ENCODE data around the gene ITGA4. TPM values are rescaled to one million over a fixed set of nuclear protein-coding genes. Genes with fewer than 3 reads are reported as not detected.
A peak's percentile ranks its signal among the peaks of the same experiment; 100 is the strongest.

Gene ITGA4
- total RNA-seq, 1 experiment from 2014 or later, result 28.8 TPM

GRCh38 chr2:181570833-181571661, 113.9 kb downstream of the ITGA4 start:
- no peak for DNase-seq (ENCODE audit: low read depth)

DNA sequence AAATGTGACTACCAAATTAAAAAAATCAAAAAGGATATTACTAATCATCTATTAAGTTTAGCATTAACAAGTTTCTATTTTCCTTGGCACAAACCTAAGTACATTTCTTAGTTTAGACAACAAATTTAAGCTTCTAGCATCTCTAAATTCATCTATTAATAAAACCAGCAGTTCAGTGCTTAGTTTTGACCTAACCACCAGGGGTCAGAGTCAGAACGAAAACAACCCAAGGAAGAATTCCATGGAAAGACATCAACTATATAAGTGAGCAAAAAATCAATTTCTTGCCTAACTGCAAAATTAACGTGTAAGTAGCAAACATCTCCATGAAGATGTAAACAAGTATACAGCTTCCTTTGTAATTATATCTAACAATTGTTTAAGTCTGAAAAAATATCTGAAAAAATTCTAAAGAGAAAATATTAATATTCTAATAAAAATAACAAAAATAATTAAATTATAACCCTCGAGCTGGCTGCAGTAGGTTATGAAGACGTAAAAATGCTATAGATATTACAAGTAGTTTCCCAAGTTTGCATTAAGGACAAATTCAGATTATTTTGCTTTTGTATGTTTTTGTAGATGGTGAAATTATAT, 116.1 kb downstream of the ITGA4 start:
- DNase-seq (ENCODE audit: low read depth), result peak; percentile 28

DNA sequence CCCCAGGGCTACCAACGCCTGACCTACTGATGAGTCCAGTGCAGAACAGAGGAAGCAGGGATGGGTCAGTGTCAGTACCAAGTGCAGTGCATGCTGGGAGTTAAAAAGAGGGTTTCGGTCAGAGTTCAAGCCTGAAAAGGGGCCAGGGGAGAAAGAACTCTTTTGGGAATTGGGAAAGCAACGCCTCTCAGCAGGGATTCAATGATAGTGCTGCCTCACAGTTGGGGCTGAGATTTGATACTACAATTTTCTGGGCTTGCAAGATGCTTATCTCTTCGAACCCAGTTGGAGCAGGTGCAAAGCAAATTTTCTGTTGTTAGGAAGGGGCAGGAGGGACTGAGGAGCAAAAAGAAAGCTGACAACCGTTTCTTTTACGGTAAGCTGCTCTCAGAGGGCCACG, 117.1 kb downstream of the ITGA4 start:
- no peak for DNase-seq (ENCODE audit: low read depth)

GRCh38 chr2:181575024-181575649, 118.0 kb downstream of the ITGA4 start:
- no peak for DNase-seq (ENCODE audit: low read depth)

- DNase-seq (ENCODE audit: low read depth), result no peak
Measured at GRCh38 chr2:181575650-181576025, 118.5 kb downstream of the ITGA4 start.

DNA sequence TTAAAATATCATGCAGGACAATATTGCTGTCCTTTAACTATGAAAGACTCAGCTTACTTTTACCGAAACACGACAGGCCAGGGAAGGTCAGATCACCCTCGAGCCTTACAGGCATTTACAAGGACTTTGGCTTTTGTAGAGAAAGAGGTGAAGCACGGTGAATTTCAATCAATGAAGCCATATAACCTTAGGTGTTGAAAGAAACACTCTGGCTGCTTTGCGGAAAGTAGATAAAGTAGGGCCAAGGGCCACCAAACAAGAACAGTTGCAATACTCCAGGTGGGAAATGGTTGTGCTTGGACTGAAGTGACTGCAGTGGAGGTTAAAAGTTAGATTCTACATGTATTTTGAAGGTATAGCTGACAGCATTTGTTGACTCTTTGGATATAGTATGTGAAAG, 119.2 kb downstream of the ITGA4 start:
- DNase-seq (ENCODE audit: low read depth), result no peak

DNA sequence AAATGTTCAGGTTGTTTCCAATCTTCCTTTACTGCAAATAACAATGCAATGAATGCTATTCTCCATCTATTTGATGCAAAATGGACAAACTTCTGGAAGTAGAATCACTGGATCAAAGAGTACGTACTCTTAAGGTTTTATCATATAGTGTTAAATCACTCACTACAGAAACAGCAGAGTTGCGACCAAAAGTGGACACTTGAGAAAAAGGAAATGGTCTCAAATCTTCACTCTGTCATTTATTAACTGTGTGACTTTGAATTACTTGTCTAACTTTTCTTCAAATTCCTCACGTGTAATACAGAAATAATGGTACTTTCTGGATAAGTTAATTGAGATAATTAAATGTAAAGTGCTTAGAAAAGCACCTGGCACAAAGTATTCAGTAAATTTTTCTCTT, 121.6 kb downstream of the ITGA4 start:
- no peak for DNase-seq (ENCODE audit: low read depth)

DNA sequence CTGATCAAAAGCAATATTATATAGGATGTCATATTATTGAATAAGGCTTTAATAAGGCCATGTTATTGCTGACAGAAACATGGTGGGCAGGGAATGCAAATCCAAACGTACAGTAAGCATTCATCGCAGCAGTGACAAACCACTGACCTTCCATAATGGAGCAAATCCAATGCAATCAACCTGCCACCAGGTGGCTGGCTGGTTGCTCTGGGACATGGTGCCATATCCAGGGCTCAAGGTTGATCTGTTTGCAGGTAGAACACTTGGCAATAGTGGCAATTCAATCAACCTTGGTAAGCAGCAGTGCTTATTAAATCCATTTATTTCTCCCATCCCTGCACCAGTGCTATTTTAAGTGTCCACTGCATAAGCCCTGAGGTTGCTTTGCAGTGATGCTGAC, 124.3 kb downstream of the ITGA4 start:
- no peak for DNase-seq (ENCODE audit: low read depth)

DNA sequence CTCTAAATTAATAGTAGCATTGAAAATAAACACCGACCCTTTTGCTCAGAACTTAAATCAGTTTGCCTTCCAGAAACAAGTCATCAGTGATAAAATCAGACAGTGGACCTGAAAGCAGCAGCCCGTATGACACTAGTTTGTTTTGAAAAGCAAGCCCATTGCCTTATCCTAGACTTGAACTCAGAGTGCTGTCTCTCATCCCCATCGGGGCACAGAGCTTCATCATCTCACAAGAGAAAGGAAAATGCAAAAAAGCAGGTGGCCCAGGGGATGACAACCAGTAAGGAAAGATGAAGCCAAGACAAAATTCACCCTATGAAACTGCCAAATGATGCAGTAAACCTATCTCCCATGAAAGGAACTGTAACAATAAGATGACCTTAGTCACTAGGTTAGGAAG, 128.5 kb downstream of the ITGA4 start:
- no peak for DNase-seq (ENCODE audit: low read depth)

Other genes starting within 250 kb of the ITGA4 start
- 0.03 TPM in 1 of 2 replicates, not detected in the other for gene CERKL, start 199.7 kb downstream of the ITGA4 start, total RNA-seq (2014; rRNA removed; shearing (Covaris generic))
- not detected in 2 replicates for gene NEUROD1, start 223.1 kb downstream of the ITGA4 start, total RNA-seq (2014; rRNA removed; shearing (Covaris generic))